T-helper 2 cell treated with Interferon-gamma antibody and Interleukin-4, amounts not matched to agents 100 ng/mL and 5 ng/mL, for 36 hours (primary cell): ENCODE results near the gene CLDN11. TPM values are rescaled to one million over a fixed set of nuclear protein-coding genes. Genes with fewer than 3 reads are reported as not detected.

Experiments used
- intact Hi-C: fragments of 100-400 bp; cut with micrococcal nuclease; formaldehyde crosslinking; loops from one replicate; pipeline ENCODE4 v1.15.1; 2023
- total RNA-seq: library from RNA; stranded (reverse); gene quantifications from 2 replicates; pipeline ENCODE4 v1.2.3, GENCODE V29; 2022

The CLDN11 gene
- not detected in 2 replicates for total RNA-seq

GRCh38 chr3:170418422-170419398 lies at the start of gene CLDN11:
CLDN11 (plus strand) TSS chr3:170418868; CDS start chr3:170419067, 199 bp downstream.
- intact Hi-C loops, result no loop called here

- intact Hi-C loops, result loop anchor here (1.0 to 2.0 kb wide), 2 partner anchors 58 to 180 kb away; no protein-coding TSS in a partner anchor
These were observed 49.7 kb upstream of the CLDN11 start for GRCh38 chr3:170368921-170369320.

GRCh38 chr3:170372190-170372879 lies 46.3 kb upstream of the CLDN11 start:
- intact Hi-C loops, result no loop called here

GRCh38 chr3:170383567-170383966 lies 35.1 kb upstream of the CLDN11 start:
- intact Hi-C loops, result no loop called here

GRCh38 chr3:170386468-170386867 lies 32.2 kb upstream of the CLDN11 start:
- intact Hi-C loops, result no loop called here

GRCh38 chr3:170387950-170388349 lies 30.7 kb upstream of the CLDN11 start:
- intact Hi-C loops, result no loop called here

GRCh38 chr3:170391108-170391507 lies 27.6 kb upstream of the CLDN11 start:
- intact Hi-C loops, result no loop called here

- intact Hi-C loops, result no loop called here
These were observed 21.0 kb upstream of the CLDN11 start for GRCh38 chr3:170397685-170398084.

GRCh38 chr3:170405101-170405500 lies 13.6 kb upstream of the CLDN11 start:
- intact Hi-C loops, result no loop called here

GRCh38 chr3:170410428-170411029 lies 8.1 kb upstream of the CLDN11 start:
- intact Hi-C loops, result loop anchor here (1.0 to 5.0 kb wide), 3 partner anchors 87 to 221 kb away; no protein-coding TSS in a partner anchor

GRCh38 chr3:170413291-170413690 lies 5.4 kb upstream of the CLDN11 start:
- intact Hi-C loops, result loop anchor here (5.0 kb wide), 2 partner anchors 84 to 101 kb away; no protein-coding TSS in a partner anchor

- intact Hi-C loops, result loop anchor here (1.0 to 5.0 kb wide), 4 partner anchors 83 to 398 kb away; no protein-coding TSS in a partner anchor
These were observed 4.4 kb upstream of the CLDN11 start for GRCh38 chr3:170414202-170414663.

- intact Hi-C loops, result no loop called here
These were observed 1.6 kb upstream of the CLDN11 start for GRCh38 chr3:170417090-170417489.

- intact Hi-C loops, result no loop called here
These were observed 954 bp downstream of the CLDN11 start for GRCh38 chr3:170419557-170420087.

GRCh38 chr3:170420307-170420821 lies 1.7 kb downstream of the CLDN11 start:
- intact Hi-C loops, result no loop called here

- intact Hi-C loops, result no loop called here
These were observed 2.5 kb downstream of the CLDN11 start for GRCh38 chr3:170421111-170421641.

- intact Hi-C loops, result no loop called here
These were observed 3.1 kb downstream of the CLDN11 start for GRCh38 chr3:170421758-170422157.

GRCh38 chr3:170423001-170423615 lies 4.4 kb downstream of the CLDN11 start:
- intact Hi-C loops, result no loop called here

GRCh38 chr3:170424879-170425278 lies 6.2 kb downstream of the CLDN11 start:
- intact Hi-C loops, result no loop called here
